GM18499 (cell line): ENCODE results near the gene HOXA5.

Experiments
- ATAC-seq: cut with Tn5 transposase; IDR thresholded peaks from one replicate; pipeline ENCODE4 v1.9.1; 2021; ENCODE audit warnings: moderate number of reproducible peaks; ENCODE audit not compliant: insufficient read depth, unreplicated experiment

The HOXA5 gene

DNA sequence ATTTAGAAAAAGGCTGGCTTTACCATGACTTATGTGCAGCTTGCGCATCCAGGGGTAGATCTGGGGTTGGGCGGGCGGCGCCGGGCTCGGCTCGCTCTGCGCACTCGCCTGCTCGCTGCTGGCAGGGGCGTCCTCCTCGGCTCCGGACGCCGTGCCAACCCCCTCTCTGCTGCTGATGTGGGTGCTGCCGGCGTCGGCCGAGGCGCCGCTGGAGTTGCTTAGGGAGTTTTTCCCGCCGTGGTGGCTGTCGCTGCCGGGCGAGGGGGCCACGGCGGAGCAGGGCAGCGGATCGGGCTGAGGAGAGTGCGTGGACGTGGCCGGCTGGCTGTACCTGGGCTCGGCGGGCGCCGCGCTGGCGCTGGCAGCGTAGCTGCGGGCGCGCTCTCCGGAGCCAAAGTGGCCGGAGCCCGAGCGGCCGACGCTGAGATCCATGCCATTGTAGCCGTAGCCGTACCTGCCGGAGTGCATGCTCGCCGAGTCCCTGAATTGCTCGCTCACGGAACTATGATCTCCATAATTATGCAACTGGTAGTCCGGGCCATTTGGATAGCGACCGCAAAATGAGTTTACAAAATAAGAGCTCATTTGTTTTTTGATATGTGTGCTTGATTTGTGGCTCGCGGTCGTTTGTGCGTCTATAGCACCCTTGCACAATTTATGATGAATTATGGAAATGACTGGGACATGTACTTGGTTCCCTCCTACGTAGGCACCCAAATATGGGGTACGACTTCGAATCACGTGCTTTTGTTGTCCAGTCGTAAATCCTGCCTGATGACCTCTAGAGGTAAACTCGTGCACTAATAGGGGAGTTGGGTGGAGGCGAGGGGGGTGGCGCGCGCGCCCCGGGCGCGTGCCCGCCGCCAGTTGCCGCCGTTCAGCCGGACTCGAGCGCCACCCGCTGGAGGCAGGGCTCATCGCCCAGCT is at the start of gene HOXA5:
Gene HOXA5 (minus strand): TSS at position 659 of the 927 bp plus-strand sequence. CDS start 74 bp downstream, at position 585.
- no peak for ATAC-seq

DNA sequence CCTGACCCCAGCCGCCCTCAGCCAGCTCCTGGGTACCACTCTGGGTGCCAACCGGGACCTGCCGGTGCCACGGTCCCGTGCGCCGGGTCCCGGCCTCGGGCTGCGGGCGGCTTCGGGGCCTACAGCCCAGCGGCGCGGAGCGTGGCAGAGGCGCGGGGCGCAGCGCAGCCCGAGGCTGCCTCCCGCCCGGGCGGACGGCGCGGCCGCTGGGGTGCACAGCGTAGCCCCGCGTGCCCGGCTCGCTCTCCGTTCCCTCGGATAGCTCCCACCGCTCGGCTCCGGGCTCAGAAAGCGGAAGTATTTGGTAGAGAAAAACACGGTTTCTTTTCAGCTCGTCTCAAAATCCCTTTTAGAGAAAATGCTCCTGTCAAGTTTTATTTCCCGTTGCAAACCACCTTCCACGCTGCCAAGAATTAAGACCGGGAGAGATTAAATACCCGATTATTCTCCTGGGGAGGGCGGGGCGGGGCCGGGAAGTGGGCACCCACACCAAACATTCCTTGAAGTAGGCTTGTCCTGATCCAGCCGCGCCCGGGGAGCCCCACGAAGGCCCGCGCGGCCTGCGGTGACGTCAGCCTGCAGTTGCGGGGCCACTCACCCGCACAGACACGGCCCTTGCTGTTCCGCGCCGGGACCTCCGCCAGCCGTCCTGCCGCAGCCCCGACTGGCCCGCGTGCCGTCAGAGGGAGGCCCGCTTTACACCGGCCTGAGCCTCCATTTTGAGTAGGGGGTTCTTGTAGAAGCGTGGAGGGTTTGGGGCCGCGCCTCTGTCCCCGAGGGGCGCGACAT is 49.3 kb upstream of the HOXA5 start:
- no peak for ATAC-seq

DNA sequence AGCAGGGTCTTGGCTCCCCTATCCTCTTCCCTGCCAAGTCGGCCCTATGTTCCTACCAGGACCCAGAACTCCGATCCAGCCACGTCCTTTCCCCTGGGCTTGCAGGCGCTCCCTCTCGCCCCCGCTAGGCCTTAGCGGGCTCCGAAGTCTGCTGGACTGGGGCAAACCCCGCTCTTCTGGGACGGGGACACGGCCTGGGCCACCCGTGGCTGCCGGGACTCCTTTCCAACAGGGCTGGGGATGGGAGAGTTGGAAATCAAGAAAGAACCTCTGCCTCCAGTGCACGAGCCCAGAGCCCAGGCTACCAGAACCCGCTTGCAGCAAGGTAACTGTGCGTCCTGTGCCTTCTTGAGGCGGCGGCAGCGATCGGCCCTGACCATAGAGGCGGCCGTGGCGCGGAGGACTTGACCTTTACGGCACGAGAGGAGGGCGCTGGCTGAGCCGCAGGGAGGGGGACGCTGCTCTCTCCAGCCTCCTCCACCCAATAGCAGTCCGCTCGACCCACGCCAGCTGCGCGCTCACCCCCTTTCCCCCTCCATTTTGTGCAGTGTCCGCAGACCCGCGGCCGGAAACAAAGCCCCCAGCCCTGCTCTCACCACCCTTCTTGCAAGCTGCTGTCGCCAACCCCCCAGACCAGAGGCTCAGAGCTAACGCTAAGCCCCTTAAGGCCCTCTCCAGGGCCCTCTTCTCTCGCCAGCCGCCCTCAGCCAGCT is 48.5 kb upstream of the HOXA5 start:
- ATAC-seq, result no peak

DNA sequence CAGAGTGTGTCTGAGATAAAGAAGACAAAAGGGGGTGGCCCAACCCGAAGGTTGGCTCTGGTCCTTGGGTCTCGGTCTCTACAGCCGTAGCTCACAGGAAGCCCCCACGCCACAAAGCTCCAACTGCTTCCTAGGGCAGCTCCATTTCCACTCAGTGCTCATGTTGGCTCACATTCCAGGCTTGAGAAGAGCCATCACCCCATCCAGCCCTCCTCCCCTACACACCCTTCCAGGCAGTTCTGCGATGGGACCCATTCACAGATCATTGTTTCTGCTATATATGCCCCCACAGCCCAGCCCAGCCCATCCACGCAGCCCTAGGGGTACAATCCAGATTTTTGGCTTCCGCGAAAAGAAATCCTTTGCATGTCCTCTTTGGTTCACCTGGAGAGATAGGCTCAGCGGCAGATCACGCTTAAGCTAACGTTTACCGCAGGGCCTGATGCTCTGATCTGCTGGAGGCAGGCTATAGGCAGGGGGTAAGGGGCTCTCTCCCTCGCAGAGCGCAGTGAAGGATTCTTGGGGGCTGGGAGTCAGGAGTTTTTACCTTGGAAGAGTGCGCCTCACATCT is 47.8 kb upstream of the HOXA5 start:
- no peak for ATAC-seq

DNA sequence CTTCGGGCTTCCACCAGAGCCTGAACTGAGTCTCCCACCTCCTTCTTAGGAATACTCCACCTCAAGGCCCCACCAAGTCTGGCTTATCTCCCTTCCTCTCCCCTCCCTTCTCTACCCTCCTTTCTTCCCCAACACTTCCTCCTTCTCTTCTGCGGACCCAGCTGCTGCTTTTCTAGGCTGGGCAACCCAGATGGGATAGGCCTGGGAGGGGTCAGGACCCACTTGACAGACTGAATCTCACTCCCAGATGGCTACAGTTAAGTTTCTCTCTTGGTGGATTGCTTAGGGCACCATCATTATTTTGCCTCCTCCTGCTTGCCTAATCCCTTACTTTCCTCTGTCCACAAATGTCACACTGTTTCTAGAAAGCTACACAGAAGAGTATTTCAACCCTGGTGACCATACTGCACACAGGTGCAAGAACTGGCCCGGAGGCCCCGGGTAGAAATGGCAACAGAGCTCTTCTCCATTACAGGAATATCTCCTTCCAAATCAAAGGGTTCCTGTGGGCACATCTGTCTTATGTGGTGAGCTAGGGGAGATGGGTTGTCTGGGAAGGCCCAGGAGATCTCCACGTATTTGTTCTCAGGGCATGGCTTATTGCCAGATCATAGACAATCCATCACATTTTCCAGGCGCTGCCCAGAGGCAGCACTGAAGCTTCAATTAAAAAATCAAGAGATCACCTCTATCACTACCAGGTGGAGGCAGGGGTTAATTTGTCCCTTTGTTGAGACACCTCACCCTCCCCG is 46.7 kb upstream of the HOXA5 start:
- no peak for ATAC-seq

DNA sequence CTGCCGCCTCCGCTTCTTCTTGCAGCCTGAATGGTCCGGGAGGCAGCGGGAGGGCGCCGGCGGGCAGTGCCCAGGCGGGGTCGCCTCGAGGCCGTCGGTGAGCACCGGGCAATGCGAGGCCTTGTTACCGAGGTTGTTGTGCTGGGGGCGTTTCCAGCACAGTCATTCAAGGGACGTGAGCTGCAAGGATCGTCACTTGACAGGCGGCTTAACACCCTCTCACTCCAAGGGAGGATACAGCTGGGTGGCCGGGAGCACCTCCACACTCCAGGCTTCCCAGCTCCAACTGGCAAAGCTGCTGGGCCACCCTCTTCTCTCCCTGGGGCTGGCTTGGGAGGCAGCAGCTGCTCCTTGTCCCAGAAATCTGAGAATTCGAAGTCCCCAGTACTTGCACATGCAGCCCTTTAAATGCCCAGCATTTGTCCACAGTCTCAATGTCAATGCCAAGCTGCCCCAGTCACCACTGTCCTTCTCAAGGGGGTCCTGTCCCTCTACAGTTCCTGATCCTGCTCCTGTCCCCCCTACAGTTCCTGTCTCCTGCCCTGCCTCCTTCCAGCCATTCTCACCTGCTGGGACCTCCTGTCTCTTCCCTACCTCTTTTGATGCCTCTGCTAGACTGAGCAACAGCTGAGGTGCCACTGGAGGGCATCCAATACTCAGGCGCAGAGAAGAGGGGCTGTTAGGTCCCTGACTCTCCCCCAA is 46.0 kb upstream of the HOXA5 start:
- no peak for ATAC-seq

DNA sequence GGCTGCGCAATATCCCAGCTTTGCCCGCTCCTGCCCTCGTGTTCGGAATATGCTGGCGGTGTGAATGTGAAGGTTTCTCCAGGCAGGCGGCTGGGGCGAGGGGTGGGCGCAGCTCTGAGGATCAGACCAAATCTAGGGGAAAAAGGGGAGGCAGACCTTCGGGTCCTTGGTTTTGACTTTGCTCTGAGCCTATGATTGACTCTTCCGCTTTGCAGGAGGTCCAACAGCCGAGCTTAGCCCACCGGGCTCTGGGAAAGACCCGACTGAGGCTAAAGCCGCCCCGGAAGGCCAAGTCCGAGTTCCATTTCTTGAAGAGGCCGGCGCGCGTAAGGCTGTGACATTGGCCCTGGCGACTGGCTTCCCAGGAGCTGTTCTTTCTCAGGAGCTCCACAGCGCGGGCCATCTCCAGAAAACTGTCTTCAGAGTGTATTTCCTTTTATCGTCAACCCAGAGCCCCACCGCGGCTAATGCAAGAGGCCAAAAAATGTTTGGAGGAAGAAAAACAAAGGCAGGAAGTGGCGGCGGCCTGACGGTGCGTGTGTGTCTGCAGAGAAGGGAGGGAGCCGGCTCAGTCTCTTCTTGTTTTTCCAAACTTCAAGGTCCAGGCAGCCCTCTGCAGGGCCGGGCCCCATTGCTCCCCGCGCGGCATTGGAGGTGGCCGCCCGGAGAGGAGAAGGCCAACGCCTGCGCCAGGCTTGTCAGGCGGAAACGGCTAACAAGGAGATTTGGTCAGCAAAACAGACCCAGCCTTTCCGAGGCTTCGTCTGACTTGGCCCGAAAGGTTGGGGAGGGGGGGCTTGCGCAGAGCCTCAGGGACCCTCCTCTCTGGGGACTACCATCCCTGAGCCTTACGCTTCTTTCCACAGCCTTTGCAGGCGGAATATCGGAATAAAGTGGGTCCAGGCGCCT is 45.2 kb upstream of the HOXA5 start:
- ATAC-seq, result no peak

DNA sequence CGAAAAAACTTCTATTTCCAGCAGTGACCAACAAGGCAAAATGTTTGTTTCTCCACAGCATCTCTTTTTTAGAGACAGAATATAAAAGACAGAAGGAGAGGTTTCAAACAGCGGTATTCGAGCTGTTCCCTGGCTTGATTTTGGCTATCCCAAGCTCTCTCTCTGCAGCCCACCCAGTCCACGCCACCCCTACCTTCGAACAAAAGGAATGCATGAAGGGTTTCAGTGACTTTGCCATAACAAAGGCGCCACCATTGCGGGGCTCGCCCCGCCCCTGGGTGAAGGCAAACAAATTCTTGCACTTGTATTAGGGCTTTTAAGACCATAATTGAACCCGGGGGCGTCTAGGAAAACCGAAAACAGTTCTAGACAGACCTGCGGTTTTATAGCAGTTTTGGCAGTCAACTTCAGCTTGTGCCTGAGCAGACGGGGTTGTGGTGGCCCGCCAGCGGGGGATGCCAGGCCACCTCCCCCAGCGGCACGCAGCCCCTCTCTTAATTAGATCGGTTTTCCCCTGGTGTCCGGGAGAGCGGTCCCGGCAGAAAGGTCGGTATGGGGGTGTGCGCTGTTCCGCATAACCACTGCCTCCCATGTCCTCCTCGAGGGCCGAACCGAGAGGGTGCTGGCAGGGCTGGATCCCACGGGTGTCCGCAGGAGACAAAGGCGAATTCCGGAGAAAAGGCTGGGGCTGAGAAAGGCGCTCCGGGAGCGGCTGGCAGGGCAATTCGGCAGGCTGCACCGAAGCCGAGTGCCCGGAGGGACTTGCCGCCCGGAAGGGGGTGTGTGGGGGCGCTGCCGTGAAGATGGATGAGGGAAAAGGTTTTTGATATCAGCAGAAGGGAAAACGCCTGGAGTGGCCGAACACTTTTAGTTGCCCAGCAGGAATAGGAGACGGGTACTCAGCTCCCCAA is 44.2 kb upstream of the HOXA5 start:
- no peak for ATAC-seq

DNA sequence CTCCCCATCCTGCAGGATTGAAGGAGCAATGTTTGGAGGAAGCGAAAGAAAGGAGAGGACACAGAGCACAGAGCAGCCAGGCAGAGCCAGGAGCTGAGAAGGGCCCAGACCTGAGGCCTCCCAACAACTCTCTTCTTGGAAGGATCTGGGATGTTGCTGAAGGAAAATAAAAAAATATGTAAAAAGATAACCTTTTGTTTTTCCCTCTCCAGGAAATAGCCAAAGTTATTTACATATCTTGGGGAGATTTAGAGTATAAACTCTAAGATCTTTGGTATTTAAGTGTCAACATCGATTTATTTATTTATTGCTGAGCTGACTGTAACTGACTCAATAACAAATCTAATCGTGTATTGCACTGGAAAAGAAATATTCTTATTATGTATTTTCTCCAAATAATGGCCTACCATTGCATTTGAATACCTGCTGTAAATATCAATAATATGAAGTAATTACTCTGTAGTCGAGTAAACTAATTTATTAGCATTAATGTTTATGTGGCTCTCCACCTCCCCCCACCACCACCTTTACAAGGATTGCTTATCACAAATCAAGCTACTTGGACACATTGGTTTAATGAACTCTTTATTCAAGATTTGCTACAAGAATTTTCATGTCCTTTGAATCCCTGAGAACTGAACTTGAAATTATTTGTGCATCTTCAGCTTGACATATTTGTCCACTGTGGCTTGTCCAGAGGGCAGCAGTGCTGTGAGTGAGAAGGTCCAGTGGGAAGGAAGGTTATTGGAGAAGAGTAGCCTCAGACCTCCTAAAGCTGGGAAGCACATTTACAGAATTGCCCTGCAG is 43.4 kb upstream of the HOXA5 start:
- ATAC-seq, result no peak

DNA sequence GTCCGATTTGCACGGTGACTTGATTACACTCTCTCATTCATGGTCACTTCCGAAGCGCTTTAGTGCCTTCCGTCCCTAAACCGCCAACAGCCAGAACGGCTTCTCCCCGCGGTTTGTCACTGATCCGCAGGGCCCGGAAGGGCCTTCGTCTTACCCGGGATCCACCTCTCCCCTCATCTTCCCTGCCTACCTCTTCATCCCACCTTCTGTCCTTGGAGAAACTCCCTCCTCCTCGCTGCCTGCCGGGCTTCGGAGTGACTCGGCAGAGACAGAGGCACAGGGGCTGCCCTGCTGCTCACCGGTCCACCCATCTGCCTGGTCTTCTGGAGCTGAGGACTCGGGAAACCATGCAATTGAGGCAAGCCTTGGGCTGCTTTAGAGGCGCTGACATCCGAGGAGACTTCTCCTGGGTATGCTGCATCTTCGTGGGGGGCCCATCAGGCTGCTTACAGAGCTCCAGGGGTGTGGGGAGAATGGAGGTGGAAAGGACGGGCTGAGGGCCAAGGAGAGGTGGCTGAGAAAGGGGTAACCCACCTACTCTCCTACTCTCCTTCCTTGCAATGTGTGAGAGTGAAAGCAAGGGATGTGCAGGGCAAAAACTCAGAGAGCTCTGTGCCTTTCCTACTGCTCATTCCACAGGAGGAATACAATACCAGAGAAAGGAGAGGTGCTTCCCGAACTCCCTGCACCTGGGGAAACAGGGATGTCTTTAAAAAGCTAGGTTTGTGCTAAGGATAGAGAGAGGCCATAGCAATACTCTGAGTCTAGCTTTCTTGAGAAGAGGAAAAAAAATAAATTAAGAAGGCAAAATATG is 42.6 kb upstream of the HOXA5 start:
- no peak for ATAC-seq

DNA sequence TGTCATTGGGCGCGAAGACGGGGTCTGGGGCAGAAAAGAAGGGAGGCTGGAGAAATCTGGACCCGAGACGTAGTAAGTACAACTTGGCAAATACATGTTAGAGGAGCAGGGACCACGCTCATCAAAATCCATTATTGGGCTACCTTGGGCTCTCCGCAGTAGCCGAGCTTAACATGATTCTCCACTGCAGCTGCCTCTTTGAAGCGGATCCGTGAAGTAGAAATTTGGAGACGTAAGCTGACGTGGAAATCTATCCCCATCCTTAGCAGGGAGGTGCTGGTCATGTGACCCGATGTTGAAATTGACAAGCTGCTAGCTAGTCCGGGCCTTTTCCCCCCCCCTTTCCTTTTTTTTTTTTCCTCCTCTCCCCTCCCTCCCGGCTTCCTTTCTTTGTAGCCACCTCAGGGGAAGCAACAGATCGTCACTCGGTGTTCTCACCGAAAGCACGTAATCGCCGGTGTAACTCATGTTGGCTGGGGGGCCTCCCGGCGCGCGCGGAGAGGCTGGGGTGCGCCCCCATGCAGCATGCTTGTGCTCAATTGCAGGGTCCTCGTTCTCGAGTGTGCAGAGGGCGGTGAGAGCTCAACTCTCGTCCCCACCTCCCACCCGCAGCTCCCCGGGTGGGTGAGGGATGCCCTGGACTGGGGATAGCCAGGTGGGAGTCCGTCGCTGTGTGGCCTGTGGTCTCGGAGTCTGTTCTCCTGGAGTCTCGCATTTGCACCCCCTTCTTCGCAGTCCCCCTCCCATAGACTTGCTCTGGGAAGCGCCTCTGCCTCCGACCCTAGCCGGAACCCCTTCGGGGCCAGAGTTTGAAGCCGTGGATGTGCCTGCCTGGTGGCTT is 41.8 kb upstream of the HOXA5 start, which contains the start of gene HOXA11:
Gene HOXA11 (minus strand): TSS at position 220 of the 841 bp plus-strand sequence. CDS start 88 bp downstream, at position 132.
- ATAC-seq, result no peak

DNA sequence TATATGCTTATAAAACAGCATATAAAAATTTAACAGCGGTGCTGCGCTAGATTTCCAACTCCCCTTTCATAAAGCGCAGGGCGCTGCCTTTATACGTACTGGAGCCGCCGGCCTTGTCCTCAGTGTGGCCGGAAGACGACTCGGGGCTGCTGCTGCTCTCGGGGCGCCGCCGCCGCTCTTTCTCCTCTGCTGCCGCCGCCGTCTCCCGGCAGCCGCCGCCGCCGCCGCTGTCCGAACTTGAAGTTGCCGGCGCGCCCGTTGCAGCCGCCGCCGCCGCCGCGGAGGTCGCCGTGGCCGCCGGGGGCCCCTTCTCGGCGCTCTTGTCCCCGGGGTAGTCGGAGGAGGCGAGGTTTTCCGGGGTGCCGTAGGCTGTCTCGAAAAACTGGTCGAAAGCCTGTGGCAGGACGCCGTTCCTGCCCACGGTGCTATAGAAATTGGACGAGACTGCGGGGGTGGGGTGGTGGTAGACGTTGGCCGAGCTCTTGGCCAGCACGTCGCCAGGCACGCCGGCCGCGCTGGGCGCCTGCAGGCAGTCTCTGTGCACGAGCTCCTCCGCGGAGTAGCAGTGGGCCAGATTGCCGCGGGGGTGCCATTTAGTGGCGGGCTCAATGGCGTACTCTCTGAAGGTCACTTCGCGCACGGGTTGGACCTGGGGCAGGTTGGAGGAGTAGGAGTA is 41.0 kb upstream of the HOXA5 start:
- no peak for ATAC-seq

DNA sequence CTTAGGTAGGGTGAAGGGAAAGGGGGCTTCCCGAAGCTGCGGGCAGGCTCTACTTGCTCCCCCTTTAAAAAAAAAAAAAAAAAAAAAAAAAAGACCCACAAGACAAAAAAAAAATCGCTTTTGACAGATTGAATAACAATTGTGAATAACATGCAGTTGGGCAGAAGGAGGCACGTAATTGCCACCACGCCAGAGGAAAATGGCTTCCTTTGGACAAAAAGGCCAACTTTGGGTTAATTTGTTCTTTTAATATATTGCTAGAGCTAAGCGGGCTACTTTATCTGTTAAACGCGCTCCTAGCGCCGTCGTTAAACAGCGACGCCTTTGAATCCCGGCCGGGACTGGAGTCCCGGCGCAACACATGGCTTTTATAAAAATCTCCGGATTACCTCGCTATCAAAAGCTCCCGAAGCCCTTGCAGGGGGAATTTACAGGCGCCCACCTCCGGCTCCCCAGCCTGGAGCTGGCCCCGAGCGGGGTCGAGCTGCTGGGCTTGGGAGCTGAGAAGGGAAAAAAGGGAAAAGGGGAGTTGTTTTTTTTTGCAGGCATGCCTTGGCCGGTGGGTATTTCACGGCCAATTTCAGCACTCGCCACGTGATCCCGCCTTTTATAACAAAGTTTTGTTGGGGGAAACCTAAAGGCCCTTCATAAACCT is 40.3 kb upstream of the HOXA5 start:
- no peak for ATAC-seq
